ENCODE measurements around the gene IQGAP2.
A peak's percentile ranks its signal among the peaks of the same experiment; 100 is the strongest.

IQGAP2 gene

GRCh38 chr5:76477061-76477460, 74.0 kb downstream of the IQGAP2 start:
- peaks cover 83% of the 10 kb centered on the region for H3K4me1 ChIP-seq (ENCODE audit: control insufficient read depth, insufficient read depth, low read length)
- no peak overlapping the region for H3K4me3 ChIP-seq (ENCODE audit: low read length)
- H3K36me3 ChIP-seq (ENCODE audit: control insufficient read depth, insufficient read depth, low read length), result no peaks in the 10 kb centered on the region
- no peaks in the 10 kb centered on the region for H3K27me3 ChIP-seq (ENCODE audit: control insufficient read depth, insufficient read depth, low read length)
- H3K9me3 ChIP-seq (ENCODE audit: control insufficient read depth, low read length), result no peaks in the 10 kb centered on the region
- H3K9ac ChIP-seq (ENCODE audit: low read length), result peak overlapping the region; percentile 5

GRCh38 chr5:76477571-76477970, 74.5 kb downstream of the IQGAP2 start:
- Histone ChIP-seq H3K27me3 (ENCODE audit: control insufficient read depth, insufficient read depth, low read length) (no peaks in the 10 kb centered on the region), H3K4me1 (ENCODE audit: control insufficient read depth, insufficient read depth, low read length) (peaks cover 83% of the 10 kb centered on the region), H3K4me3 (ENCODE audit: low read length) (no peak overlapping the region), H3K9ac (ENCODE audit: low read length) (no peak overlapping the region), H3K36me3 (ENCODE audit: control insufficient read depth, insufficient read depth, low read length) (no peaks in the 10 kb centered on the region), H3K9me3 (ENCODE audit: control insufficient read depth, low read length) (no peaks in the 10 kb centered on the region)

- Histone ChIP-seq H3K36me3 (ENCODE audit: control insufficient read depth, insufficient read depth, low read length) (no peaks in the 10 kb centered on the region), H3K9me3 (ENCODE audit: control insufficient read depth, low read length) (no peaks in the 10 kb centered on the region), H3K4me1 (ENCODE audit: control insufficient read depth, insufficient read depth, low read length) (peaks cover 88% of the 10 kb centered on the region), H3K4me3 (ENCODE audit: low read length) (no peak overlapping the region), H3K9ac (ENCODE audit: low read length) (peak overlapping the region; percentile 36), H3K27me3 (ENCODE audit: control insufficient read depth, insufficient read depth, low read length) (no peaks in the 10 kb centered on the region)
Observed at GRCh38 chr5:76479281-76479680, 76.2 kb downstream of the IQGAP2 start.

GRCh38 chr5:76479973-76480667, 77.0 kb downstream of the IQGAP2 start:
- Histone ChIP-seq H3K4me3 (ENCODE audit: low read length) (no peak overlapping the region), H3K4me1 (ENCODE audit: control insufficient read depth, insufficient read depth, low read length) (peaks cover 86% of the 10 kb centered on the region), H3K9ac (ENCODE audit: low read length) (no peak overlapping the region), H3K36me3 (ENCODE audit: control insufficient read depth, insufficient read depth, low read length) (no peaks in the 10 kb centered on the region), H3K9me3 (ENCODE audit: control insufficient read depth, low read length) (no peaks in the 10 kb centered on the region), H3K27me3 (ENCODE audit: control insufficient read depth, insufficient read depth, low read length) (no peaks in the 10 kb centered on the region)

- H3K9ac ChIP-seq (ENCODE audit: low read length), result no peak overlapping the region
- H3K4me3 ChIP-seq (ENCODE audit: low read length), result no peak overlapping the region
- H3K36me3 ChIP-seq (ENCODE audit: control insufficient read depth, insufficient read depth, low read length), result no peaks in the 10 kb centered on the region
- peaks cover 77% of the 10 kb centered on the region for H3K4me1 ChIP-seq (ENCODE audit: control insufficient read depth, insufficient read depth, low read length)
- H3K9me3 ChIP-seq (ENCODE audit: control insufficient read depth, low read length), result no peaks in the 10 kb centered on the region
- H3K27me3 ChIP-seq (ENCODE audit: control insufficient read depth, insufficient read depth, low read length), result no peaks in the 10 kb centered on the region
Observed at GRCh38 chr5:76482984-76483383, 79.9 kb downstream of the IQGAP2 start.

GRCh38 chr5:76483433-76483832, 80.3 kb downstream of the IQGAP2 start:
- Histone ChIP-seq H3K4me3 (ENCODE audit: low read length) (no peak overlapping the region), H3K36me3 (ENCODE audit: control insufficient read depth, insufficient read depth, low read length) (no peaks in the 10 kb centered on the region), H3K27me3 (ENCODE audit: control insufficient read depth, insufficient read depth, low read length) (no peaks in the 10 kb centered on the region), H3K4me1 (ENCODE audit: control insufficient read depth, insufficient read depth, low read length) (peaks cover 74% of the 10 kb centered on the region), H3K9ac (ENCODE audit: low read length) (no peak overlapping the region), H3K9me3 (ENCODE audit: control insufficient read depth, low read length) (no peaks in the 10 kb centered on the region)

- Histone ChIP-seq H3K4me1 (ENCODE audit: control insufficient read depth, insufficient read depth, low read length) (peaks cover 70% of the 10 kb centered on the region), H3K4me3 (ENCODE audit: low read length) (no peak overlapping the region), H3K9ac (ENCODE audit: low read length) (no peak overlapping the region), H3K27me3 (ENCODE audit: control insufficient read depth, insufficient read depth, low read length) (no peaks in the 10 kb centered on the region), H3K36me3 (ENCODE audit: control insufficient read depth, insufficient read depth, low read length) (no peaks in the 10 kb centered on the region), H3K9me3 (ENCODE audit: control insufficient read depth, low read length) (no peaks in the 10 kb centered on the region)
Observed at GRCh38 chr5:76483881-76484280, 80.8 kb downstream of the IQGAP2 start.

- Histone ChIP-seq H3K9me3 (ENCODE audit: control insufficient read depth, low read length) (no peaks in the 10 kb centered on the region), H3K36me3 (ENCODE audit: control insufficient read depth, insufficient read depth, low read length) (no peaks in the 10 kb centered on the region), H3K4me1 (ENCODE audit: control insufficient read depth, insufficient read depth, low read length) (peaks cover 61% of the 10 kb centered on the region), H3K9ac (ENCODE audit: low read length) (no peak overlapping the region), H3K4me3 (ENCODE audit: low read length) (no peak overlapping the region), H3K27me3 (ENCODE audit: control insufficient read depth, insufficient read depth, low read length) (no peaks in the 10 kb centered on the region)
Observed at GRCh38 chr5:76485511-76485910, 82.4 kb downstream of the IQGAP2 start.

- no peaks in the 10 kb centered on the region for H3K36me3 ChIP-seq (ENCODE audit: control insufficient read depth, insufficient read depth, low read length)
- no peak overlapping the region for H3K4me3 ChIP-seq (ENCODE audit: low read length)
- H3K9me3 ChIP-seq (ENCODE audit: control insufficient read depth, low read length), result no peaks in the 10 kb centered on the region
- peaks cover 60% of the 10 kb centered on the region for H3K4me1 ChIP-seq (ENCODE audit: control insufficient read depth, insufficient read depth, low read length)
- no peak overlapping the region for H3K9ac ChIP-seq (ENCODE audit: low read length)
- no peaks in the 10 kb centered on the region for H3K27me3 ChIP-seq (ENCODE audit: control insufficient read depth, insufficient read depth, low read length)
Observed at GRCh38 chr5:76487386-76487785, 84.3 kb downstream of the IQGAP2 start.

GRCh38 chr5:76487821-76488220, 84.7 kb downstream of the IQGAP2 start:
- H3K36me3 ChIP-seq (ENCODE audit: control insufficient read depth, insufficient read depth, low read length), result no peaks in the 10 kb centered on the region
- H3K9ac ChIP-seq (ENCODE audit: low read length), result no peak overlapping the region
- H3K4me3 ChIP-seq (ENCODE audit: low read length), result no peak overlapping the region
- H3K9me3 ChIP-seq (ENCODE audit: control insufficient read depth, low read length), result no peaks in the 10 kb centered on the region
- H3K27me3 ChIP-seq (ENCODE audit: control insufficient read depth, insufficient read depth, low read length), result no peaks in the 10 kb centered on the region
- peaks cover 60% of the 10 kb centered on the region for H3K4me1 ChIP-seq (ENCODE audit: control insufficient read depth, insufficient read depth, low read length)

- Histone ChIP-seq H3K9me3 (ENCODE audit: control insufficient read depth, low read length) (no peaks in the 10 kb centered on the region), H3K4me1 (ENCODE audit: control insufficient read depth, insufficient read depth, low read length) (peaks cover 60% of the 10 kb centered on the region), H3K36me3 (ENCODE audit: control insufficient read depth, insufficient read depth, low read length) (no peaks in the 10 kb centered on the region), H3K4me3 (ENCODE audit: low read length) (no peak overlapping the region), H3K27me3 (ENCODE audit: control insufficient read depth, insufficient read depth, low read length) (no peaks in the 10 kb centered on the region), H3K9ac (ENCODE audit: low read length) (no peak overlapping the region)
Observed at GRCh38 chr5:76488969-76489368, 85.9 kb downstream of the IQGAP2 start.

- Histone ChIP-seq H3K4me3 (ENCODE audit: low read length) (no peak overlapping the region), H3K27me3 (ENCODE audit: control insufficient read depth, insufficient read depth, low read length) (no peaks in the 10 kb centered on the region), H3K9me3 (ENCODE audit: control insufficient read depth, low read length) (no peaks in the 10 kb centered on the region), H3K9ac (ENCODE audit: low read length) (no peak overlapping the region), H3K36me3 (ENCODE audit: control insufficient read depth, insufficient read depth, low read length) (no peaks in the 10 kb centered on the region), H3K4me1 (ENCODE audit: control insufficient read depth, insufficient read depth, low read length) (peaks cover 49% of the 10 kb centered on the region)
Observed at GRCh38 chr5:76489877-76490688, 87.0 kb downstream of the IQGAP2 start.
